HEK293 (cell line): Measurements from ENCODE around the gene TDO2.

Source experiments
- CTCF ChIA-PET: fragments of 350-600 bp; formaldehyde crosslinking; extraction: SDS; loops from one replicate; lab custom pipeline; 2021; ENCODE audit warnings: antibody characterized with exemption; lab: Yijun Ruan, JAX
- POLR2A ChIA-PET: fragments of 300-600 bp; formaldehyde crosslinking; extraction: SDS; loops from one replicate; lab custom pipeline; 2020; ENCODE audit warnings: antibody characterized with exemption, inconsistent platforms; lab: Yijun Ruan, JAX
- H3K27ac ChIP-seq: fragments of 200-500 bp; sonication (Bioruptor generic); 2 replicates; pipeline ENCODE4 v1.5.1; 2014; ENCODE audit warnings: low read depth, low read length, control low read depth, inconsistent platforms; ENCODE audit errors: extremely low read depth
- H3K36me3 ChIP-seq, 2 experiments: fragments of 200-500 bp in 1 of 2; sonication (Bioruptor generic) in 1 of 2; 1 replicate in 1 of 2; 2 replicates in 1 of 2; pipeline ENCODE4 v1.5.1; 2014 to 2017; ENCODE audit warnings: inconsistent platforms in 2 of 2, low read length in 2 of 2; ENCODE audit not compliant: control insufficient read depth in 2 of 2, insufficient read depth in 1 of 2
- H3K4me1 ChIP-seq: fragments of 200-500 bp; sonication (Bioruptor generic); 2 replicates; pipeline ENCODE4 v1.5.1; 2014; ENCODE audit warnings: mild to moderate bottlenecking, low read length, inconsistent platforms; ENCODE audit not compliant: control insufficient read depth, insufficient read depth
- H3K4me3 ChIP-seq: 2 replicates; pipeline ENCODE4 v1.5.1; 2011; ENCODE audit warnings: low read depth, mild to moderate bottlenecking, control low read depth, low read length, moderate library complexity
- H3K9me3 ChIP-seq: fragments of 200-500 bp; sonication (Bioruptor generic); 2 replicates; pipeline ENCODE4 v1.5.1; 2014; ENCODE audit warnings: low read depth, low read length, inconsistent platforms; ENCODE audit not compliant: control insufficient read depth, insufficient read depth
- AEBP2 ChIP-seq: fragments of 450-650 bp; formaldehyde crosslinking; IDR thresholded peaks from 2 replicates; pipeline ENCODE4 v1.5.1; 2016; ENCODE audit warnings: missing biosample characterization, missing genetic modification characterization, borderline replicate concordance
- BCL11A ChIP-seq: fragments of 450-650 bp; formaldehyde crosslinking; IDR thresholded peaks from 2 replicates; pipeline ENCODE4 v1.5.1; 2016; ENCODE audit warnings: low read depth, missing biosample characterization, missing genetic modification characterization
- EGR2 ChIP-seq: fragments of 450-650 bp; formaldehyde crosslinking; IDR thresholded peaks from 2 replicates; pipeline ENCODE4 v1.5.1; 2016; ENCODE audit warnings: low read depth, missing biosample characterization, missing genetic modification characterization
- ELK4 ChIP-seq: IDR thresholded peaks from 2 replicates; pipeline ENCODE4 v1.6.1; 2011; ENCODE audit warnings: mild to moderate bottlenecking, low read depth, low read length, borderline replicate concordance
- GLIS2 ChIP-seq: fragments of 450-650 bp; formaldehyde crosslinking; IDR thresholded peaks from 2 replicates; pipeline ENCODE4 v1.5.1; 2016; ENCODE audit warnings: missing biosample characterization, missing genetic modification characterization
- HOXC10 ChIP-seq: sonication (generic); formaldehyde crosslinking; IDR thresholded peaks from 2 replicates; pipeline ENCODE4 v1.8.1; 2023; ENCODE audit warnings: mild to moderate bottlenecking, missing genetic modification reagents
- INSM2 ChIP-seq: fragments of 450-650 bp; formaldehyde crosslinking; IDR thresholded peaks from 2 replicates; pipeline ENCODE4 v1.5.1; 2016; ENCODE audit warnings: missing biosample characterization, missing genetic modification characterization
- KLF8 ChIP-seq: fragments of 450-650 bp; formaldehyde crosslinking; IDR thresholded peaks from 2 replicates; pipeline ENCODE4 v1.5.1; 2016; ENCODE audit warnings: missing biosample characterization, missing genetic modification characterization
- RBAK ChIP-seq: fragments of 450-650 bp; formaldehyde crosslinking; IDR thresholded peaks from 2 replicates; pipeline ENCODE4 v1.5.1; 2016; ENCODE audit warnings: missing biosample characterization, missing genetic modification characterization
- ZBTB6 ChIP-seq: fragments of 450-650 bp; formaldehyde crosslinking; IDR thresholded peaks from 2 replicates; pipeline ENCODE4 v1.5.1; 2017; ENCODE audit warnings: missing biosample characterization, missing genetic modification characterization
- ZFP41 ChIP-seq: fragments of 450-650 bp; formaldehyde crosslinking; IDR thresholded peaks from 2 replicates; pipeline ENCODE4 v1.5.1; 2016; ENCODE audit warnings: missing biosample characterization, missing genetic modification characterization, borderline replicate concordance
- ZNF138 ChIP-seq: fragments of 450-650 bp; formaldehyde crosslinking; IDR thresholded peaks from 2 replicates; pipeline ENCODE4 v1.5.1; 2016; ENCODE audit warnings: missing biosample characterization, missing genetic modification characterization, borderline replicate concordance
- ZNF155 ChIP-seq: fragments of 450-650 bp; formaldehyde crosslinking; IDR thresholded peaks from 2 replicates; pipeline ENCODE4 v1.5.1; 2016; ENCODE audit warnings: missing biosample characterization, missing genetic modification characterization
- ZNF18 ChIP-seq: fragments of 450-650 bp; formaldehyde crosslinking; IDR thresholded peaks from 2 replicates; pipeline ENCODE4 v1.5.1; 2016; ENCODE audit warnings: missing biosample characterization, missing genetic modification characterization
- ZNF214 ChIP-seq: fragments of 450-650 bp; formaldehyde crosslinking; IDR thresholded peaks from 2 replicates; pipeline ENCODE4 v1.5.1; 2017; ENCODE audit warnings: missing biosample characterization, mild to moderate bottlenecking, missing genetic modification characterization, borderline replicate concordance
- ZNF223 ChIP-seq: fragments of 450-650 bp; formaldehyde crosslinking; IDR thresholded peaks from 2 replicates; pipeline ENCODE4 v1.5.1; 2016; ENCODE audit warnings: missing biosample characterization, missing genetic modification characterization
- ZNF26 ChIP-seq: fragments of 450-650 bp; formaldehyde crosslinking; IDR thresholded peaks from 2 replicates; pipeline ENCODE4 v1.5.1; 2016; ENCODE audit warnings: missing biosample characterization, missing genetic modification characterization
- ZNF274 ChIP-seq, 2 experiments: fragments of 200-500 bp in 1 of 2; fragments of 450-650 bp in 1 of 2; sonication (Bioruptor generic) in 1 of 2; formaldehyde crosslinking in 1 of 2; IDR thresholded peaks; 2 replicates each; pipeline versions ENCODE4 v1.5.1 to v1.6.1; 2014 to 2016; ENCODE audit warnings: borderline replicate concordance in 1 of 2, inconsistent platforms in 1 of 2, low read length in 1 of 2, missing biosample characterization in 1 of 2, missing genetic modification characterization in 1 of 2
- ZNF37A ChIP-seq: fragments of 450-650 bp; IDR thresholded peaks from 2 replicates; pipeline ENCODE4 v1.5.1; 2018; ENCODE audit warnings: missing biosample characterization, missing genetic modification characterization
- ZNF404 ChIP-seq: fragments of 450-650 bp; formaldehyde crosslinking; IDR thresholded peaks from 2 replicates; pipeline ENCODE4 v1.5.1; 2017; ENCODE audit warnings: missing biosample characterization, missing genetic modification characterization
- ZNF596 ChIP-seq: fragments of 450-650 bp; IDR thresholded peaks from 2 replicates; pipeline ENCODE4 v1.5.0; 2018; ENCODE audit warnings: missing biosample characterization, mild to moderate bottlenecking, missing genetic modification characterization, moderate library complexity
- ZNF600 ChIP-seq: fragments of 450-650 bp; formaldehyde crosslinking; IDR thresholded peaks from 2 replicates; pipeline ENCODE4 v1.5.1; 2016; ENCODE audit warnings: missing biosample characterization, missing genetic modification characterization
- ZNF645 ChIP-seq: fragments of 450-650 bp; formaldehyde crosslinking; IDR thresholded peaks from 2 replicates; pipeline ENCODE4; 2016; ENCODE audit warnings: missing biosample characterization, missing genetic modification characterization
- ZNF768 ChIP-seq: fragments of 450-650 bp; formaldehyde crosslinking; IDR thresholded peaks from 2 replicates; pipeline ENCODE4 v1.5.1; 2018; ENCODE audit warnings: missing biosample characterization, mild to moderate bottlenecking, missing genetic modification characterization
- ZSCAN18 ChIP-seq: fragments of 450-650 bp; formaldehyde crosslinking; IDR thresholded peaks from 2 replicates; pipeline ENCODE4 v1.5.1; 2016; ENCODE audit warnings: missing biosample characterization, missing genetic modification characterization

The TDO2 gene

GRCh38 chr4:155881555-155881954, 21.9 kb upstream of the TDO2 start:
- no peaks in the 10 kb centered on the region for H3K4me1 ChIP-seq
- H3K9me3 ChIP-seq: no peaks in the 10 kb centered on the region
- ChIA-PET POLR2A (no interaction called here), CTCF (no interaction called here)
- TF ChIP-seq ZNF600 (tag by site-specific recombination): no peak
- no peak for TF ChIP-seq GLIS2 (tag by site-specific recombination)
- no peak for TF ChIP-seq ZNF26 (tag by site-specific recombination)
- no peak for TF ChIP-seq ZSCAN18
- TF ChIP-seq ZBTB6 (tag by site-specific recombination): no peak
- no peak for TF ChIP-seq ZNF768 (tag by site-specific recombination)
- no peak for TF ChIP-seq ZNF37A (tag by site-specific recombination)
- no peak for TF ChIP-seq INSM2 (tag by site-specific recombination)
- TF ChIP-seq ZNF155: no peak
- no peak for TF ChIP-seq ZNF138 (tag by site-specific recombination)
- TF ChIP-seq AEBP2 (tag by site-specific recombination): no peak
- TF ChIP-seq HOXC10 (CRISPR knock-in tag): no peak
- TF ChIP-seq ZNF223 (tag by site-specific recombination): no peak
- no peak for TF ChIP-seq ELK4
- no peak for TF ChIP-seq ZNF596 (tag by site-specific recombination)
- H3K36me3 ChIP-seq: no peaks in the 10 kb centered on the region
- H3K27ac ChIP-seq: no peak overlapping the region
- no peak overlapping the region for H3K4me3 ChIP-seq

GRCh38 chr4:155883895-155884294, 19.6 kb upstream of the TDO2 start:
- no peaks in the 10 kb centered on the region for H3K4me1 ChIP-seq
- H3K27ac ChIP-seq: no peak overlapping the region
- ChIA-PET POLR2A (no interaction called here), CTCF (no interaction called here)
- no peaks in the 10 kb centered on the region for H3K36me3 ChIP-seq
- no peak overlapping the region for H3K4me3 ChIP-seq
- no peaks in the 10 kb centered on the region for H3K9me3 ChIP-seq
- TF ChIP-seq ZFP41 (tag by site-specific recombination): no peak
- TF ChIP-seq ZNF274 (IDR thresholded peaks at IDR 0.05; ENCODE audit: low read length): no peak
- no peak for TF ChIP-seq ZNF274 (tag by site-specific recombination; IDR thresholded peaks at IDR 0.05; ENCODE audit: borderline replicate concordance)
- TF ChIP-seq ZNF645 (tag by site-specific recombination): no peak
- TF ChIP-seq BCL11A: no peak
- TF ChIP-seq RBAK (tag by site-specific recombination): no peak
- TF ChIP-seq ZNF214 (tag by site-specific recombination): no peak
- TF ChIP-seq ZNF404: no peak
- no peak for TF ChIP-seq EGR2 (tag by site-specific recombination)
- TF ChIP-seq ZNF18: no peak
- TF ChIP-seq KLF8 (tag by site-specific recombination): no peak
